Activated B cell treated with CpG ODN at 0.5 μM for 24 hours (primary cell): ENCODE results near the gene SRPX. TPM values are rescaled to one million over a fixed set of nuclear protein-coding genes. Genes with fewer than 3 reads are reported as not detected.

Source experiments
- ATAC-seq: fragments of 200-7000 bp; cut with Tn5 transposase; one replicate; pipeline ENCODE4 v1.10.0; 2021; ENCODE audit warnings: low read depth, mild to moderate bottlenecking, moderate library complexity
- CTCF ChIA-PET: fragments of 350-600 bp; sonication (Branson Sonifier 250); formaldehyde crosslinking; loops from one replicate; lab custom pipeline; 2021; ENCODE audit warnings: antibody characterized with exemption; lab: Charles Lee
- POLR2A ChIA-PET: fragments of 350-600 bp; sonication (Branson Sonifier 250); formaldehyde crosslinking; loops from one replicate; lab custom pipeline; 2021; ENCODE audit warnings: antibody characterized with exemption; lab: Charles Lee
- DNase-seq: peaks from one replicate; pipeline ENCODE4 v3.0.0; 2022
- H3K27ac Mint-ChIP-seq: one replicate; pipeline ENCODE4 v1.8.0; 2020; ENCODE audit warnings: mixed read lengths
- H3K27me3 Mint-ChIP-seq: one replicate; pipeline ENCODE4 v1.8.0; 2021; ENCODE audit warnings: mixed read lengths
- H3K36me3 Mint-ChIP-seq: one replicate; pipeline ENCODE4 v1.8.0; 2021; ENCODE audit warnings: low read depth, mixed read lengths
- H3K4me1 Mint-ChIP-seq: one replicate; pipeline ENCODE4 v1.8.0; 2021; ENCODE audit warnings: mixed read lengths
- H3K4me3 Mint-ChIP-seq: one replicate; pipeline ENCODE4 v1.8.0; 2020; ENCODE audit warnings: mild to moderate bottlenecking, mixed read lengths
- H3K9me3 Mint-ChIP-seq: one replicate; pipeline ENCODE4 v1.8.0; 2020; ENCODE audit warnings: mixed read lengths
- CTCF ChIP-seq: fragments of 200-600 bp; IDR thresholded peaks from one replicate; pipeline ENCODE4 v1.8.0; 2022; ENCODE audit warnings: antibody characterized with exemption, mild to moderate bottlenecking
- intact Hi-C: fragments of 100-400 bp; cut with micrococcal nuclease; formaldehyde crosslinking; loops from one replicate; pipeline ENCODE4 v1.15.1; 2024
- total RNA-seq: library from RNA; stranded (reverse); gene quantifications from 2 replicates; pipeline ENCODE4 v1.2.3, GENCODE V29; 2022

SRPX gene
- total RNA-seq, 1 donor from 2014 or later: not detected

GRCh38 chrX:38142610-38143009, 78.1 kb downstream of the SRPX start:
- intact Hi-C loops: no loop called here
- no peak for DNase-seq

GRCh38 chrX:38138900-38139299, 81.8 kb downstream of the SRPX start:
- no peak overlapping the region for H3K4me3 Mint-ChIP-seq
- H3K36me3 Mint-ChIP-seq: no peaks in the 10 kb centered on the region
- no peak overlapping the region for H3K27ac Mint-ChIP-seq
- intact Hi-C loops: no loop called here
- ATAC-seq (no peak), DNase-seq (no peak)
- H3K27me3 Mint-ChIP-seq: peaks cover 2% of the 10 kb centered on the region
- H3K9me3 Mint-ChIP-seq: no peaks in the 10 kb centered on the region
- no peak for TF ChIP-seq CTCF
- CTCF ChIA-PET: no interaction called here
- POLR2A ChIA-PET: no interaction called here
- no peaks in the 10 kb centered on the region for H3K4me1 Mint-ChIP-seq

More at GRCh38 chrX:38142610-38143009, 78.1 kb downstream of the SRPX start:
- Mint-ChIP-seq H3K4me1 (no peaks in the 10 kb centered on the region), H3K27me3 (no peaks in the 10 kb centered on the region), H3K27ac (no peak overlapping the region), H3K36me3 (no peaks in the 10 kb centered on the region), H3K4me3 (no peak overlapping the region), H3K9me3 (no peaks in the 10 kb centered on the region)
- CTCF ChIA-PET: no interaction called here
- TF ChIP-seq CTCF: no peak
- POLR2A ChIA-PET: no interaction called here
- ATAC-seq: no peak

- Mint-ChIP-seq H3K4me3 (no peak overlapping the region), H3K36me3 (no peaks in the 10 kb centered on the region), H3K27ac (no peak overlapping the region), H3K27me3 (peaks cover 2% of the 10 kb centered on the region), H3K9me3 (no peaks in the 10 kb centered on the region), H3K4me1 (no peaks in the 10 kb centered on the region)
- ChIA-PET POLR2A (no interaction called here), CTCF (no interaction called here)
- no peak for TF ChIP-seq CTCF
- DNase-seq (no peak), ATAC-seq (no peak)
- intact Hi-C loops: no loop called here
Measured at GRCh38 chrX:38138157-38138891, 82.3 kb downstream of the SRPX start.

GRCh38 chrX:38129366-38129765, 91.3 kb downstream of the SRPX start:
- DNase-seq: no peak
- H3K27me3 Mint-ChIP-seq: peaks cover 2% of the 10 kb centered on the region
- intact Hi-C loops: no loop called here

GRCh38 chrX:38127961-38128360, 92.7 kb downstream of the SRPX start:
- intact Hi-C loops: no loop called here
- no peak for TF ChIP-seq CTCF
- Mint-ChIP-seq H3K4me1 (no peaks in the 10 kb centered on the region), H3K36me3 (no peaks in the 10 kb centered on the region), H3K27ac (no peak overlapping the region), H3K27me3 (peaks cover 2% of the 10 kb centered on the region), H3K4me3 (no peak overlapping the region), H3K9me3 (no peaks in the 10 kb centered on the region)
- no peak for DNase-seq
- POLR2A ChIA-PET: no interaction called here
- ATAC-seq: no peak
- CTCF ChIA-PET: no interaction called here

More at GRCh38 chrX:38129366-38129765, 91.3 kb downstream of the SRPX start:
- no peak for ATAC-seq
- no peaks in the 10 kb centered on the region for H3K36me3 Mint-ChIP-seq
- H3K27ac Mint-ChIP-seq: no peak overlapping the region
- H3K4me3 Mint-ChIP-seq: no peak overlapping the region
- TF ChIP-seq CTCF: no peak
- H3K4me1 Mint-ChIP-seq: no peaks in the 10 kb centered on the region
- ChIA-PET POLR2A (no interaction called here), CTCF (no interaction called here)
- H3K9me3 Mint-ChIP-seq: no peaks in the 10 kb centered on the region
